HCT116 (cell line): ENCODE measurements around the gene SLC6A6. TPM values are rescaled to one million over a fixed set of nuclear protein-coding genes. Genes with fewer than 3 reads are reported as not detected.

ENCODE experiments used
- ATAC-seq: fragments of 200-7000 bp; cut with Tn5 transposase; 2 replicates; pipeline ENCODE4 v1.9.1; 2020; ENCODE audit warnings: mild to moderate bottlenecking, moderate library complexity
- BruUV-seq: library from RNA; stranded (reverse); fragments of 400-500 nt; replicated peaks from 2 replicates; lab custom pipeline; 2021; lab: Mats Ljungman, UMichigan
- CTCF ChIA-PET: fragments of 300-600 bp; sonication (Branson Sonifier 250); formaldehyde crosslinking; loops from one replicate; lab custom pipeline; 2021; ENCODE audit warnings: antibody characterized with exemption; lab: Charles Lee
- POLR2A ChIA-PET: fragments of 300-600, 350-600 bp; sonication (Branson Sonifier 250); formaldehyde crosslinking; loops from one replicate; lab custom pipeline; 2021; ENCODE audit warnings: antibody characterized with exemption; lab: Charles Lee
- RAD21 ChIA-PET, 2 experiments: fragments of 300-600 bp; sonication (Branson Sonifier 250); formaldehyde crosslinking; loops; one replicate each; lab custom pipeline; 2023; ENCODE audit warnings: low total read pairs in 2 of 2; ENCODE audit not compliant: uncharacterized antibody in 2 of 2, unreplicated experiment in 2 of 2, low non-redundant PET in 1 of 2; lab: Charles Lee
- DNase-seq: peaks from one replicate; pipeline ENCODE4 v3.0.0-alpha.2; 2010; ENCODE audit warnings: low read depth, low spot score
- H2AFZ ChIP-seq: fragments of 200-600 bp; shearing (Covaris generic), sonication (generic); 2 replicates; pipeline ENCODE4 v1.6.1; 2017; ENCODE audit warnings: low read depth, mixed run types, mixed read lengths, antibody characterized with exemption, low read length; ENCODE audit not compliant: poor library complexity, severe bottlenecking
- H3K27ac ChIP-seq: 2 replicates; pipeline ENCODE4 v1.5.1; 2012; ENCODE audit warnings: low read depth, low read length
- H3K27me3 ChIP-seq: fragments of 200-600 bp; sonication (generic); 2 replicates; pipeline ENCODE4 v1.6.1; 2016; ENCODE audit warnings: mixed run types, low read length, mixed read lengths; ENCODE audit not compliant: insufficient read depth
- H3K36me3 ChIP-seq, 2 experiments: fragments of 200-500 bp in 1 of 2; fragments of 200-600 bp in 1 of 2; sonication (Bioruptor generic) in 1 of 2; sonication (generic) in 1 of 2; 2 replicates each; pipeline versions ENCODE4 v1.5.1 to v1.6.1; 2014 to 2016; ENCODE audit warnings: low read length in 2 of 2, inconsistent platforms in 1 of 2, mixed read lengths in 1 of 2, mixed run types in 1 of 2; ENCODE audit not compliant: insufficient read depth in 2 of 2, control insufficient read depth in 1 of 2
- H3K4me1 ChIP-seq, 2 experiments: fragments of 200-600 bp in 1 of 2; sonication (generic) in 1 of 2; 2 replicates each; pipeline versions ENCODE4 v1.5.1 to v1.6.1; 2012 to 2017; ENCODE audit warnings: low read length in 2 of 2, inconsistent platforms in 1 of 2, mild to moderate bottlenecking in 1 of 2, mixed read lengths in 1 of 2, mixed run types in 1 of 2, moderate library complexity in 1 of 2; ENCODE audit not compliant: insufficient read depth in 2 of 2, control insufficient read depth in 1 of 2
- H3K4me2 ChIP-seq: fragments of 200-600 bp; sonication (generic); 2 replicates; pipeline ENCODE4 v1.6.1; 2017; ENCODE audit warnings: mixed run types, low read length, mixed read lengths
- H3K4me3 ChIP-seq, 2 experiments: fragments of 200-600 bp in 1 of 2; sonication (generic) in 1 of 2; replicated peaks in 1 of 2; 2 replicates each; pipeline ENCODE4 v1.5.1; 2011 to 2016; ENCODE audit warnings: low read length in 2 of 2, control low read depth in 1 of 2, low read depth in 1 of 2, mild to moderate bottlenecking in 1 of 2, mixed read lengths in 1 of 2, mixed run types in 1 of 2
- H3K79me2 ChIP-seq: fragments of 200-600 bp; sonication (generic); 2 replicates; pipeline ENCODE4 v1.6.1; 2017; ENCODE audit warnings: mild to moderate bottlenecking, mixed run types, low read length, moderate library complexity, mixed read lengths; ENCODE audit not compliant: insufficient read depth
- H3K9ac ChIP-seq: fragments of 200-600 bp; sonication (generic); 2 replicates; pipeline ENCODE4 v1.6.1; 2016; ENCODE audit warnings: low read length, mixed read lengths
- H3K9me2 ChIP-seq: fragments of 200-600 bp; sonication (generic), shearing (Covaris generic); 2 replicates; pipeline ENCODE4 v1.6.1; 2017; ENCODE audit warnings: mixed run types, mild to moderate bottlenecking, moderate library complexity; ENCODE audit not compliant: insufficient read depth
- H3K9me3 ChIP-seq, 2 experiments: fragments of 200-500 bp in 1 of 2; fragments of 200-600 bp in 1 of 2; sonication (Bioruptor generic) in 1 of 2; sonication (generic) in 1 of 2; 2 replicates each; pipeline ENCODE4 v1.6.1; 2014 to 2017; ENCODE audit warnings: low read length in 2 of 2, mixed read lengths in 2 of 2, inconsistent platforms in 1 of 2, low read depth in 1 of 2, mild to moderate bottlenecking in 1 of 2, mixed run types in 1 of 2, moderate library complexity in 1 of 2; ENCODE audit not compliant: control insufficient read depth in 1 of 2, insufficient read depth in 1 of 2
- H4K20me1 ChIP-seq: fragments of 200-600 bp; sonication (generic), shearing (Covaris generic); 2 replicates; pipeline ENCODE4 v1.6.1; 2017; ENCODE audit warnings: mixed run types, mild to moderate bottlenecking, moderate library complexity; ENCODE audit not compliant: insufficient read depth
- ATF3 ChIP-seq: IDR thresholded peaks from 2 replicates; pipeline ENCODE4 v1.6.1; 2012
- CBX3 ChIP-seq: IDR thresholded peaks from 2 replicates; pipeline ENCODE4 v1.6.1; 2012; ENCODE audit warnings: low read depth
- EGR1 ChIP-seq: IDR thresholded peaks from 2 replicates; pipeline ENCODE4 v1.6.1; 2012; ENCODE audit warnings: low read depth
- EZH2 ChIP-seq: fragments of 200-600 bp; sonication (generic); IDR thresholded peaks from 2 replicates; pipeline ENCODE4 v1.6.1; 2017; ENCODE audit warnings: antibody characterized with exemption, mixed run types
- EZH2phosphoT487 ChIP-seq: fragments of 200-600 bp; IDR thresholded peaks from 2 replicates; pipeline ENCODE4 v1.6.1; 2018; ENCODE audit warnings: antibody characterized with exemption, borderline replicate concordance
- MAX ChIP-seq: IDR thresholded peaks from 2 replicates; pipeline ENCODE4 v1.6.1; 2012
- POLR2A ChIP-seq: IDR thresholded peaks from 2 replicates; pipeline ENCODE4 v1.7.0; 2011; ENCODE audit warnings: borderline replicate concordance; ENCODE audit not compliant: insufficient read depth, insufficient read length; ENCODE audit errors: extremely low read depth
- POLR2AphosphoS5 ChIP-seq: IDR thresholded peaks from 2 replicates; pipeline ENCODE4 v1.6.1; 2011; ENCODE audit warnings: mild to moderate bottlenecking, low read depth, low read length, moderate library complexity
- RAD21 ChIP-seq: IDR thresholded peaks from 2 replicates; pipeline ENCODE4 v1.6.1; 2012; ENCODE audit warnings: low read depth, mild to moderate bottlenecking
- SIN3A ChIP-seq: IDR thresholded peaks from 2 replicates; pipeline ENCODE4 v1.6.1; 2012; ENCODE audit warnings: low read depth
- SP1 ChIP-seq: IDR thresholded peaks from 2 replicates; pipeline ENCODE4 v1.6.1; 2012; ENCODE audit warnings: low read depth
- YY1 ChIP-seq: IDR thresholded peaks from 2 replicates; pipeline ENCODE4 v1.6.1; 2011; ENCODE audit warnings: low read length, low read depth, moderate library complexity, mild to moderate bottlenecking; ENCODE audit not compliant: insufficient replicate concordance; ENCODE audit errors: extremely low read depth
- intact Hi-C: fragments of 100-400 bp; cut with micrococcal nuclease; formaldehyde crosslinking; loops from 2 replicates; pipeline ENCODE4 v1.10.0; 2022
- total RNA-seq: library from RNA; stranded (reverse); gene quantifications from one replicate; pipeline ENCODE4 v1.2.1, GENCODE V29; 2021; ENCODE audit not compliant: unreplicated experiment
- TF ChIP-seq, protein P1 (sequence below): IDR thresholded peaks from 2 replicates; pipeline ENCODE4 v1.6.1; 2012; ENCODE audit warnings: low read depth
- TF ChIP-seq, protein P2 (sequence below), 3 experiments: fragments of 200-600 bp in 1 of 3; sonication (generic) in 1 of 3; IDR thresholded peaks in 2 of 3; conservative IDR thresholded peaks in 1 of 3; 2 replicates each; pipeline ENCODE4 v1.5.1; 2012 to 2017; ENCODE audit warnings: low read depth in 2 of 3, low read length in 2 of 3, antibody characterized with exemption in 1 of 3, borderline replicate concordance in 1 of 3, control low read depth in 1 of 3, mild to moderate bottlenecking in 1 of 3, mixed read lengths in 1 of 3, mixed run types in 1 of 3, moderate library complexity in 1 of 3; ENCODE audit not compliant: insufficient read depth in 1 of 3

Gene SLC6A6
- total RNA-seq, 1 experiment from 2014 or later = 36.3 TPM

DNA sequence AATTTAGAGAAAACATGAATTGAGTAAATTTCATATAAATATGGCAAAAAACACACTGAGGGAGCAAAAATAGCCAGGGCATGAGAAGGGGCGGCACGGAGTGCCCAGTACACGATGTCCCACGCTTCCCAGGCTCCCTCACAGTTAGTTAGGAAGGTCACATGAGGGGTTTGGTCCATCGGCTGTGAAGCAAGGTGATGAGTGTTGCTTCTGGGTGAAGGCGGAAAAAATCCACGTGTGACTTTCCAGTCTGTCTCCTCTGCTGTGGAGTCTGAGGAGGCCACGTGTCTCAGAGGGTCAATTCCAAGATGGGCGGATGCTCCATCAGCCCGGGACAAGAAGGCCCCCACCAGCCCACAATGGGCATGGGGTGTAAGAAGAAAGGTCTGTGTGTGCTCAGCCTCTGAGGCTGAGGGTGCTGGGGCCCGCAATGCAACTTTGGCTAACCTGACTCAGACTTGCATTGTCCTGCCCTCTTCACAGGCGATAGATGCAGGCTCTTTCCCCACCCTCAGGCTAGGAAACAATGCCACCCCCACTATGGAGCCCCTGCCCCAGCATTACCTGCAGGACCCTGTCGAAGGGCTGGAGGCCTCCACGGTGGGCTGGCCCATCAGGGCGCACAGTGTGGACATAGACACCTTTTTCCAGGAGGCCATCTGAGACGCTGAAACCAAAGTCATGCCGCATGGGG is 92.0 kb downstream of the SLC6A6 start:
- BruUV-seq = no TSS peak
- CTCF ChIA-PET = no interaction called here
- no peak for ATAC-seq

More for the DNA sequence above, 92.0 kb downstream of the SLC6A6 start:
- ChIA-PET RAD21 (no interaction called here), POLR2A (no interaction called here)
- Histone ChIP-seq H4K20me1 (no peaks in the 10 kb centered on the region), H3K4me1 (no peaks in the 10 kb centered on the region), H3K9ac (no peak overlapping the region), H3K36me3 (0 out of 4 replicates have a peak, but pooled peaks cover 0 to 2% of the 10 kb centered on the region in 2 experiments), H2AFZ (no peak overlapping the region), H3K27ac (no peak overlapping the region), H3K9me2 (no peaks in the 10 kb centered on the region), H3K4me2 (no peak overlapping the region), H3K27me3 (no peaks in the 10 kb centered on the region), H3K9me3 (no peaks in the 10 kb centered on the region), H3K79me2 (no peaks in the 10 kb centered on the region), H3K4me3 (no peak overlapping the region)
- TF ChIP-seq, protein P1, sequence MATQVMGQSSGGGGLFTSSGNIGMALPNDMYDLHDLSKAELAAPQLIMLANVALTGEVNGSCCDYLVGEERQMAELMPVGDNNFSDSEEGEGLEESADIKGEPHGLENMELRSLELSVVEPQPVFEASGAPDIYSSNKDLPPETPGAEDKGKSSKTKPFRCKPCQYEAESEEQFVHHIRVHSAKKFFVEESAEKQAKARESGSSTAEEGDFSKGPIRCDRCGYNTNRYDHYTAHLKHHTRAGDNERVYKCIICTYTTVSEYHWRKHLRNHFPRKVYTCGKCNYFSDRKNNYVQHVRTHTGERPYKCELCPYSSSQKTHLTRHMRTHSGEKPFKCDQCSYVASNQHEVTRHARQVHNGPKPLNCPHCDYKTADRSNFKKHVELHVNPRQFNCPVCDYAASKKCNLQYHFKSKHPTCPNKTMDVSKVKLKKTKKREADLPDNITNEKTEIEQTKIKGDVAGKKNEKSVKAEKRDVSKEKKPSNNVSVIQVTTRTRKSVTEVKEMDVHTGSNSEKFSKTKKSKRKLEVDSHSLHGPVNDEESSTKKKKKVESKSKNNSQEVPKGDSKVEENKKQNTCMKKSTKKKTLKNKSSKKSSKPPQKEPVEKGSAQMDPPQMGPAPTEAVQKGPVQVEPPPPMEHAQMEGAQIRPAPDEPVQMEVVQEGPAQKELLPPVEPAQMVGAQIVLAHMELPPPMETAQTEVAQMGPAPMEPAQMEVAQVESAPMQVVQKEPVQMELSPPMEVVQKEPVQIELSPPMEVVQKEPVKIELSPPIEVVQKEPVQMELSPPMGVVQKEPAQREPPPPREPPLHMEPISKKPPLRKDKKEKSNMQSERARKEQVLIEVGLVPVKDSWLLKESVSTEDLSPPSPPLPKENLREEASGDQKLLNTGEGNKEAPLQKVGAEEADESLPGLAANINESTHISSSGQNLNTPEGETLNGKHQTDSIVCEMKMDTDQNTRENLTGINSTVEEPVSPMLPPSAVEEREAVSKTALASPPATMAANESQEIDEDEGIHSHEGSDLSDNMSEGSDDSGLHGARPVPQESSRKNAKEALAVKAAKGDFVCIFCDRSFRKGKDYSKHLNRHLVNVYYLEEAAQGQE = no peak
- no peak for TF ChIP-seq EZH2phosphoT487
- TF ChIP-seq RAD21 = no peak
- no peak for TF ChIP-seq EGR1
- TF ChIP-seq YY1 = no peak
- TF ChIP-seq CBX3 = no peak
- TF ChIP-seq, protein P2, sequence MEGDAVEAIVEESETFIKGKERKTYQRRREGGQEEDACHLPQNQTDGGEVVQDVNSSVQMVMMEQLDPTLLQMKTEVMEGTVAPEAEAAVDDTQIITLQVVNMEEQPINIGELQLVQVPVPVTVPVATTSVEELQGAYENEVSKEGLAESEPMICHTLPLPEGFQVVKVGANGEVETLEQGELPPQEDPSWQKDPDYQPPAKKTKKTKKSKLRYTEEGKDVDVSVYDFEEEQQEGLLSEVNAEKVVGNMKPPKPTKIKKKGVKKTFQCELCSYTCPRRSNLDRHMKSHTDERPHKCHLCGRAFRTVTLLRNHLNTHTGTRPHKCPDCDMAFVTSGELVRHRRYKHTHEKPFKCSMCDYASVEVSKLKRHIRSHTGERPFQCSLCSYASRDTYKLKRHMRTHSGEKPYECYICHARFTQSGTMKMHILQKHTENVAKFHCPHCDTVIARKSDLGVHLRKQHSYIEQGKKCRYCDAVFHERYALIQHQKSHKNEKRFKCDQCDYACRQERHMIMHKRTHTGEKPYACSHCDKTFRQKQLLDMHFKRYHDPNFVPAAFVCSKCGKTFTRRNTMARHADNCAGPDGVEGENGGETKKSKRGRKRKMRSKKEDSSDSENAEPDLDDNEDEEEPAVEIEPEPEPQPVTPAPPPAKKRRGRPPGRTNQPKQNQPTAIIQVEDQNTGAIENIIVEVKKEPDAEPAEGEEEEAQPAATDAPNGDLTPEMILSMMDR (IDR thresholded peaks at IDR 0.05 in 2 of 3, conservative IDR thresholded peaks at IDR 0.05 in 1 of 3; ENCODE audit: borderline replicate concordance in 1 of 3, insufficient read depth in 1 of 3, low read depth in 2 of 3, low read length in 2 of 3) = no peak
- no peak for TF ChIP-seq POLR2AphosphoS5
- TF ChIP-seq MAX = no peak
- no peak for TF ChIP-seq POLR2A
- TF ChIP-seq SP1 = no peak
- no peak for TF ChIP-seq EZH2
- no peak for TF ChIP-seq SIN3A
- no peak for TF ChIP-seq ATF3
- no peak for DNase-seq
- intact Hi-C loops = no loop called here
